Ishikawa (cell line): ENCODE data around the gene KRT84.

ENCODE experiments used
- FOXM1 ChIP-seq: IDR thresholded peaks from 2 replicates; pipeline ENCODE4 v1.6.1; 2012; ENCODE audit warnings: low read depth, borderline replicate concordance
- NFIC ChIP-seq: IDR thresholded peaks from 2 replicates; pipeline ENCODE4 v1.6.1; 2012
- TCF12 ChIP-seq: IDR thresholded peaks from 2 replicates; pipeline ENCODE4 v1.6.1; 2012; ENCODE audit warnings: low read depth
- TEAD4 ChIP-seq: IDR thresholded peaks from 2 replicates; pipeline ENCODE4 v1.6.1; 2012

GRCh38 chr12:52433501-52434080 is 48.1 kb upstream of the KRT84 start:
- no peak for TF ChIP-seq TCF12
- TF ChIP-seq TEAD4 = no peak
- no peak for TF ChIP-seq NFIC
- TF ChIP-seq FOXM1 = no peak
